IMR-90 (cell line): ENCODE data around the gene FHL2. TPM values are rescaled to one million over a fixed set of nuclear protein-coding genes. Genes with fewer than 3 reads are reported as not detected.

Experiments
- ATAC-seq: fragments of 200-7000 bp; cut with Tn5 transposase; 2 replicates; pipeline ENCODE4 v1.9.1; 2020; ENCODE audit warnings: low read depth, mild to moderate bottlenecking, moderate library complexity
- BruUV-seq: library from RNA; stranded (reverse); fragments of 400-500 nt; replicated peaks from 2 replicates; lab custom pipeline; 2021; lab: Mats Ljungman, UMichigan
- CTCF ChIA-PET: fragments of 300-600 bp; formaldehyde crosslinking; extraction: SDS; loops from one replicate; lab custom pipeline; 2021; ENCODE audit warnings: antibody characterized with exemption; lab: Yijun Ruan, JAX
- POLR2A ChIA-PET: fragments of 300-600 bp; sonication (Branson Sonifier 250); formaldehyde crosslinking; loops from one replicate; lab custom pipeline; 2022; ENCODE audit warnings: antibody characterized with exemption; ENCODE audit not compliant: unreplicated experiment; lab: Charles Lee
- DNase-seq: peaks from one replicate; pipeline ENCODE4 v3.0.0; 2013
- H2AFZ ChIP-seq: replicated peaks from 2 replicates; pipeline ENCODE3; 2013; ENCODE audit warnings: low read length, mild to moderate bottlenecking; ENCODE audit not compliant: poor library complexity
- H2AK5ac ChIP-seq: 2 replicates; pipeline ENCODE4 v1.6.1; 2013; ENCODE audit warnings: low read depth, low read length, inconsistent platforms
- H2AK9ac ChIP-seq: replicated peaks from 2 replicates; pipeline ENCODE3; 2013; ENCODE audit warnings: mild to moderate bottlenecking, low read depth, low read length, moderate library complexity; ENCODE audit not compliant: poor library complexity
- H2BK120ac ChIP-seq: 2 replicates; pipeline ENCODE4 v1.6.1; 2013; ENCODE audit warnings: low read depth, low read length, inconsistent platforms
- H2BK15ac ChIP-seq: 3 replicates; pipeline ENCODE4 v1.6.1; 2013; ENCODE audit warnings: low read depth, low read length, inconsistent platforms
- H2BK20ac ChIP-seq: 2 replicates; pipeline ENCODE4 v1.6.1; 2013; ENCODE audit warnings: low read depth, mild to moderate bottlenecking, inconsistent platforms, low read length, moderate library complexity
- H2BK5ac ChIP-seq: 2 replicates; pipeline ENCODE4 v1.6.1; 2013; ENCODE audit warnings: mild to moderate bottlenecking, low read depth, low read length, inconsistent platforms; ENCODE audit not compliant: poor library complexity, severe bottlenecking
- H3K14ac ChIP-seq: replicated peaks from 2 replicates; pipeline ENCODE4 v1.6.1; 2013; ENCODE audit warnings: low read depth, low read length, inconsistent platforms
- H3K18ac ChIP-seq: 2 replicates; pipeline ENCODE4 v1.6.1; 2013; ENCODE audit warnings: low read depth, low read length, control low read depth
- H3K23ac ChIP-seq: 2 replicates; pipeline ENCODE4 v1.6.1; 2013; ENCODE audit warnings: low read depth, low read length, inconsistent platforms
- H3K27ac ChIP-seq: 2 replicates; pipeline ENCODE4 v1.5.1; 2013; ENCODE audit warnings: mild to moderate bottlenecking, control low read depth, low read length; ENCODE audit not compliant: insufficient read depth
- H3K27me3 ChIP-seq: 2 replicates; pipeline ENCODE4 v1.6.1; 2013; ENCODE audit warnings: low read length; ENCODE audit not compliant: control insufficient read depth, insufficient read depth
- H3K36me3 ChIP-seq: 2 replicates; pipeline ENCODE4 v1.6.1; 2013; ENCODE audit warnings: low read length, mixed read lengths; ENCODE audit not compliant: control insufficient read depth, insufficient read depth
- H3K4ac ChIP-seq: 2 replicates; pipeline ENCODE4 v1.6.1; 2013; ENCODE audit warnings: low read depth, low read length, inconsistent platforms
- H3K4me1 ChIP-seq: 2 replicates; pipeline ENCODE4 v1.6.1; 2013; ENCODE audit warnings: low read length, mixed read lengths; ENCODE audit not compliant: control insufficient read depth, insufficient read depth
- H3K4me2 ChIP-seq: 2 replicates; pipeline ENCODE4 v1.6.1; 2013; ENCODE audit warnings: low read depth, mild to moderate bottlenecking, control low read depth, low read length, moderate library complexity
- H3K4me3 ChIP-seq: 2 replicates; pipeline ENCODE4 v1.5.1; 2013; ENCODE audit warnings: low read depth, mild to moderate bottlenecking, control low read depth, low read length, moderate library complexity; ENCODE audit not compliant: insufficient read depth
- H3K56ac ChIP-seq: 2 replicates; pipeline ENCODE4 v1.6.1; 2013; ENCODE audit warnings: low read length, inconsistent platforms; ENCODE audit not compliant: insufficient read depth; ENCODE audit errors: extremely low read depth
- H3K79me1 ChIP-seq, 2 experiments: 2 replicates each; pipeline ENCODE4 v1.6.1; 2013; ENCODE audit warnings: low read length in 2 of 2, inconsistent platforms in 1 of 2, low read depth in 1 of 2
- H3K9ac ChIP-seq: 2 replicates; pipeline ENCODE4 v1.6.1; 2013; ENCODE audit warnings: low read depth, low read length, control low read depth
- H3K9me1 ChIP-seq: 2 replicates; pipeline ENCODE4 v1.6.1; 2013; ENCODE audit warnings: low read length, inconsistent platforms; ENCODE audit not compliant: insufficient read depth
- H3K9me3 ChIP-seq: 2 replicates; pipeline ENCODE4 v1.6.1; 2013; ENCODE audit warnings: low read length; ENCODE audit not compliant: control insufficient read depth, insufficient read depth
- H4K20me1 ChIP-seq: 2 replicates; pipeline ENCODE4 v1.6.1; 2013; ENCODE audit warnings: low read length, inconsistent platforms; ENCODE audit not compliant: insufficient read depth
- H4K5ac ChIP-seq: 2 replicates; pipeline ENCODE4 v1.6.1; 2013; ENCODE audit warnings: mild to moderate bottlenecking, low read depth, low read length, control low read depth
- H4K8ac ChIP-seq, 2 experiments: 2 replicates each; pipeline ENCODE4 v1.6.1; 2013; ENCODE audit warnings: low read depth in 2 of 2, low read length in 2 of 2, control low read depth in 1 of 2, inconsistent platforms in 1 of 2
- H4K91ac ChIP-seq: 2 replicates; pipeline ENCODE4 v1.6.1; 2013; ENCODE audit warnings: low read depth, low read length, inconsistent platforms; ENCODE audit not compliant: insufficient read depth
- BHLHE40 ChIP-seq: fragments of 150-350 bp; IDR thresholded peaks from 2 replicates; pipeline ENCODE4 v1.6.1; 2016; ENCODE audit warnings: mild to moderate bottlenecking, low read depth, low read length
- CEBPB ChIP-seq: IDR thresholded peaks from 2 replicates; pipeline ENCODE4 v1.6.1; 2012; ENCODE audit warnings: low read depth, low read length, improper control_type of control experiment
- CHD1 ChIP-seq: IDR thresholded peaks from 2 replicates; pipeline ENCODE4 v1.6.1; 2012; ENCODE audit warnings: low read depth, low read length, improper control_type of control experiment
- CTCF ChIP-seq: conservative IDR thresholded peaks from 2 replicates; pipeline ENCODE4 v1.5.1; 2012; ENCODE audit warnings: mild to moderate bottlenecking, low read depth, low read length, improper control_type of control experiment
- FOS ChIP-seq: fragments of 150-350 bp; IDR thresholded peaks from 2 replicates; pipeline ENCODE4 v1.6.1; 2016; ENCODE audit warnings: low read depth, low read length
- MAFK ChIP-seq: IDR thresholded peaks from 2 replicates; pipeline ENCODE4 v1.6.1; 2012; ENCODE audit warnings: low read depth, low read length, improper control_type of control experiment
- MAZ ChIP-seq: IDR thresholded peaks from 2 replicates; pipeline ENCODE4 v1.6.1; 2012; ENCODE audit warnings: low read depth, mild to moderate bottlenecking, low read length, improper control_type of control experiment, moderate library complexity, borderline replicate concordance
- NFE2L2 ChIP-seq: fragments of 150-350 bp; IDR thresholded peaks from 2 replicates; pipeline ENCODE4 v1.6.1; 2016; ENCODE audit warnings: low read depth, mild to moderate bottlenecking, low read length
- POLR2A ChIP-seq: IDR thresholded peaks from 2 replicates; pipeline ENCODE4 v1.6.1; 2012; ENCODE audit warnings: mild to moderate bottlenecking, low read depth, low read length
- RCOR1 ChIP-seq: IDR thresholded peaks from 2 replicates; pipeline ENCODE4 v1.6.1; 2012; ENCODE audit warnings: mild to moderate bottlenecking, low read length, improper control_type of control experiment; ENCODE audit not compliant: insufficient replicate concordance
- RFX5 ChIP-seq: IDR thresholded peaks from 2 replicates; pipeline ENCODE4 v1.8.0; 2012; ENCODE audit warnings: low read depth, mild to moderate bottlenecking, low read length, moderate library complexity
- SMC3 ChIP-seq: fragments of 150-350 bp; IDR thresholded peaks from 2 replicates; pipeline ENCODE4 v1.6.1; 2016; ENCODE audit warnings: low read depth, mild to moderate bottlenecking, antibody characterized with exemption, low read length, moderate library complexity
- USF2 ChIP-seq: fragments of 150-350 bp; IDR thresholded peaks from 2 replicates; pipeline ENCODE4 v1.6.1; 2017; ENCODE audit warnings: mild to moderate bottlenecking, antibody characterized with exemption, low read length, low read depth
- WGBS, 2 experiments: methylation state at CpG; one replicate each; pipeline versions ENCODE4 v1.1.5 to v1.1.7; 2013; ENCODE audit warnings: missing lambda C conversion rate in 2 of 2; ENCODE audit not compliant: insufficient read length in 1 of 2; ENCODE audit errors: extremely low coverage in 2 of 2; 5-methylcytosine and 5-hydroxymethylcytosine counted together
- dilution Hi-C: fragments of 300-500 bp; cut with HindIII; formaldehyde crosslinking; loops from one replicate; pipeline ENCODE4 v1.14.3; 2018; ENCODE audit warnings: low sequenced_read_pairs; ENCODE audit not compliant: unreplicated experiment
- in situ Hi-C: fragments of 300-500 bp; cut with MboI; formaldehyde crosslinking; loops from 3 replicates; pipeline ENCODE4 v1.14.3; 2019; ENCODE audit warnings: low sequenced_read_pairs, inconsistent platforms, mixed read lengths
- intact Hi-C: fragments of 100-400 bp; cut with micrococcal nuclease; formaldehyde crosslinking; loops from 2 replicates; pipeline ENCODE4 v1.10.0; 2022
- polyA plus RNA-seq, 3 experiments: library from polyadenylated mRNA; depleted of rRNA; stranded (reverse); fragments of >200 nt; gene quantifications; 2 replicates each; pipeline ENCODE4 v1.2.3, GENCODE V29; 2012; ENCODE audit warnings: low replicate concordance in 1 of 3
- total RNA-seq: library from RNA; depleted of rRNA; stranded (reverse); fragments of >200 nt; gene quantifications from 2 replicates; pipeline ENCODE4 v1.2.3, GENCODE V29; 2012
- TF ChIP-seq, protein P1 (sequence below): fragments of 150-350 bp; IDR thresholded peaks from 2 replicates; pipeline ENCODE4 v1.6.1; 2016; ENCODE audit warnings: low read depth, mild to moderate bottlenecking, low read length, moderate library complexity, borderline replicate concordance

Gene FHL2
- total and polyA plus RNA-seq, 2 of the 4 experiments (the other 2 are of a cell fraction), result 464 to 550 TPM

- Histone ChIP-seq H3K27me3 (no peaks in the 10 kb centered on the region), H3K4me3 (peak overlapping the region; percentile 75), H3K9ac (peak overlapping the region; percentile 99), H3K18ac (no peak overlapping the region; the same call in 1 of the 2 replicates), H3K4me2 (peak overlapping the region; percentile 91), H3K79me1 (peaks cover 11 to 37% of the 10 kb centered on the region in 2 experiments), H2AK5ac (peak overlapping the region; percentile 65; the same call in 1 of the 2 replicates), H2AK9ac (no peak overlapping the region), H4K8ac (peak overlapping the region; percentile 98 to 100), H3K27ac (peak overlapping the region; percentile 98; the same call in 1 of the 2 replicates), H4K91ac (peak overlapping the region; percentile 97), H3K4me1 (0 out of 2 replicates have a peak, but pooled peaks cover 3% of the 10 kb centered on the region), H2BK5ac (peak overlapping the region; percentile 94), H3K4ac (peak overlapping the region; percentile 99), H3K23ac (peak overlapping the region; percentile 96; the same call in 1 of the 2 replicates), H3K56ac (peak overlapping the region; percentile 98), H4K5ac (peak overlapping the region; percentile 98), H3K9me3 (no peaks in the 10 kb centered on the region), H4K20me1 (no peaks in the 10 kb centered on the region; the same call in 1 of the 2 replicates), H2BK15ac (peak overlapping the region; percentile 48; the same call in 1 of the 3 replicates), H3K14ac (peak overlapping the region; percentile 98), H2AFZ (peak overlapping the region; percentile 99), H3K9me1 (no peaks in the 10 kb centered on the region; the same call in 1 of the 2 replicates), H3K36me3 (peaks cover 12% of the 10 kb centered on the region), H2BK20ac (no peak overlapping the region), H2BK120ac (no peak overlapping the region)
- BruUV-seq, result no TSS peak
- in situ Hi-C loops (loop anchor here (25.0 kb wide), 1 partner anchor 451 kb away; no protein-coding TSS in a partner anchor), intact Hi-C loops (no loop called here), dilution Hi-C loops (no loop called here)
- DNase-seq (no peak), ATAC-seq (no peak)
- ChIA-PET POLR2A (no interaction called here), CTCF (no interaction called here)
- TF ChIP-seq NFE2L2 (no peak), BHLHE40 (no peak), USF2 (no peak), CEBPB (no peak), CTCF (no peak), RCOR1 (no peak), MAZ (no peak), CHD1 (no peak), FOS (no peak), RFX5 (no peak), POLR2A (no peak), MAFK (no peak), SMC3 (no peak)
- TF ChIP-seq, protein P1, sequence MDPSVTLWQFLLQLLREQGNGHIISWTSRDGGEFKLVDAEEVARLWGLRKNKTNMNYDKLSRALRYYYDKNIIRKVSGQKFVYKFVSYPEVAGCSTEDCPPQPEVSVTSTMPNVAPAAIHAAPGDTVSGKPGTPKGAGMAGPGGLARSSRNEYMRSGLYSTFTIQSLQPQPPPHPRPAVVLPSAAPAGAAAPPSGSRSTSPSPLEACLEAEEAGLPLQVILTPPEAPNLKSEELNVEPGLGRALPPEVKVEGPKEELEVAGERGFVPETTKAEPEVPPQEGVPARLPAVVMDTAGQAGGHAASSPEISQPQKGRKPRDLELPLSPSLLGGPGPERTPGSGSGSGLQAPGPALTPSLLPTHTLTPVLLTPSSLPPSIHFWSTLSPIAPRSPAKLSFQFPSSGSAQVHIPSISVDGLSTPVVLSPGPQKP, result no peak
- WGBS, 2 experiments, result no CpG with 5 or more reads among the region's 7 CpGs
These were observed 62.1 kb downstream of the FHL2 start for GRCh38 chr2:105336786-105337121.
